Measurements from ENCODE around the gene USP34. TPM values are rescaled to one million over a fixed set of nuclear protein-coding genes. Genes with fewer than 3 reads are reported as not detected.
A peak's percentile ranks its signal among the peaks of the same experiment; 100 is the strongest.

The USP34 gene
- total RNA-seq, 1 donor from 2014 or later = 176 TPM

- POLR2A ChIA-PET = no interaction called here
Observed at GRCh38 chr2:61504949-61505348, 34.1 kb upstream of the USP34 start.

GRCh38 chr2:61499060-61499459 lies 28.2 kb upstream of the USP34 start:
- Mint-ChIP-seq H3K36me3 (ENCODE audit: low read depth) (peaks cover 78% of the 10 kb centered on the region), H3K27me3 (no peaks in the 10 kb centered on the region), H3K9me3 (no peaks in the 10 kb centered on the region), H3K27ac (no peak overlapping the region), H3K4me1 (peaks cover 7% of the 10 kb centered on the region), H3K4me3 (no peak overlapping the region)
- CTCF ChIA-PET = no interaction called here
- intact Hi-C loops (cut with micrococcal nuclease) = no loop called here
- no peak for TF ChIP-seq CTCF (IDR thresholded peaks at IDR 0.05)
- DNase-seq (no peak), ATAC-seq (ENCODE audit: low read depth) (no peak)
- POLR2A ChIA-PET = no interaction called here

More at GRCh38 chr2:61504949-61505348, 34.1 kb upstream of the USP34 start:
- H3K27ac Mint-ChIP-seq = no peak overlapping the region
- H3K4me1 Mint-ChIP-seq = no peaks in the 10 kb centered on the region
- H3K4me3 Mint-ChIP-seq = no peak overlapping the region
- no peak for DNase-seq
- no peak for TF ChIP-seq CTCF (IDR thresholded peaks at IDR 0.05)
- no peaks in the 10 kb centered on the region for H3K27me3 Mint-ChIP-seq
- no peak for ATAC-seq (ENCODE audit: low read depth)
- intact Hi-C loops (cut with micrococcal nuclease) = no loop called here
- H3K36me3 Mint-ChIP-seq (ENCODE audit: low read depth) = peaks cover 65% of the 10 kb centered on the region
- H3K9me3 Mint-ChIP-seq = no peaks in the 10 kb centered on the region
- CTCF ChIA-PET = no interaction called here

- peaks cover 17% of the 10 kb centered on the region for H3K4me1 Mint-ChIP-seq
- H3K27me3 Mint-ChIP-seq = no peaks in the 10 kb centered on the region
- H3K36me3 Mint-ChIP-seq (ENCODE audit: low read depth) = peaks cover 81% of the 10 kb centered on the region
- POLR2A ChIA-PET = interaction anchor here (0.6 kb wide), 1 partner anchor 37 kb away, joined by 3 read pairs; no protein-coding TSS in a partner anchor
- TF ChIP-seq CTCF (IDR thresholded peaks at IDR 0.05) = no peak
- ATAC-seq (ENCODE audit: low read depth) (no peak), DNase-seq (no peak)
- H3K4me3 Mint-ChIP-seq = no peak overlapping the region
- H3K27ac Mint-ChIP-seq = peak overlapping the region; percentile 73
- H3K9me3 Mint-ChIP-seq = no peaks in the 10 kb centered on the region
- intact Hi-C loops (cut with micrococcal nuclease) = loop anchor here (2.0 to 5.0 kb wide), 2 partner anchors 34 to 67 kb away; no protein-coding TSS in a partner anchor
- CTCF ChIA-PET = interaction anchor here (1.0 kb wide), 1 partner anchor 67 kb away, joined by 4 read pairs; no protein-coding TSS in a partner anchor
Observed at GRCh38 chr2:61493523-61493942, 22.6 kb upstream of the USP34 start.

GRCh38 chr2:61492476-61492875 lies 21.6 kb upstream of the USP34 start:
- Mint-ChIP-seq H3K4me1 (peaks cover 17% of the 10 kb centered on the region), H3K27me3 (no peaks in the 10 kb centered on the region), H3K36me3 (ENCODE audit: low read depth) (peaks cover 81% of the 10 kb centered on the region), H3K9me3 (no peaks in the 10 kb centered on the region), H3K27ac (no peak overlapping the region), H3K4me3 (no peak overlapping the region)
- CTCF ChIA-PET = interaction anchor here (1.0 to 1.2 kb wide), 2 partner anchors 31 to 66 kb away, joined by 3 to 4 read pairs; no protein-coding TSS in a partner anchor
- ATAC-seq (ENCODE audit: low read depth) (no peak), DNase-seq (no peak)
- POLR2A ChIA-PET = no interaction called here
- no peak for TF ChIP-seq CTCF (IDR thresholded peaks at IDR 0.05)
- intact Hi-C loops (cut with micrococcal nuclease) = loop anchor here (2.0 to 5.0 kb wide), 2 partner anchors 35 to 66 kb away; no protein-coding TSS in a partner anchor

GRCh38 chr2:61485281-61485680 lies 14.4 kb upstream of the USP34 start:
- no peak for TF ChIP-seq CTCF (IDR thresholded peaks at IDR 0.05)
- no peak overlapping the region for H3K27ac Mint-ChIP-seq
- H3K4me1 Mint-ChIP-seq = no peaks in the 10 kb centered on the region
- ATAC-seq (ENCODE audit: low read depth) (no peak), DNase-seq (no peak)
- no peaks in the 10 kb centered on the region for H3K9me3 Mint-ChIP-seq
- intact Hi-C loops (cut with micrococcal nuclease) = no loop called here
- H3K4me3 Mint-ChIP-seq = no peak overlapping the region
- ChIA-PET CTCF (interaction anchor here (0.6 to 1.9 kb wide), 2 partner anchors 59 to 74 kb away, joined by 3 to 8 read pairs; no protein-coding TSS in a partner anchor), POLR2A (interaction anchor here (0.8 kb wide), 1 partner anchor 23 kb away, joined by 6 read pairs; no protein-coding TSS in a partner anchor)
- no peaks in the 10 kb centered on the region for H3K27me3 Mint-ChIP-seq
- H3K36me3 Mint-ChIP-seq (ENCODE audit: low read depth) = peaks cover 86% of the 10 kb centered on the region
